MM.1S (cell line): Measurements from ENCODE around the gene ZFR.

Source experiments
- EZH2 ChIP-seq: fragments of 300-600 bp; sonication (generic); optimal IDR thresholded peaks from 2 replicates; pipeline ENCODE3; 2017; ENCODE audit warnings: low read depth, mild to moderate bottlenecking, antibody characterized with exemption, low read length, mixed read lengths
- EZH2phosphoT487 ChIP-seq: fragments of 300-600 bp; sonication (generic); IDR thresholded peaks from 2 replicates; pipeline ENCODE4 v1.6.1; 2018; ENCODE audit warnings: antibody characterized with exemption, low read length
- TF ChIP-seq, protein P1 (sequence below): fragments of 300-600 bp; sonication (generic); IDR thresholded peaks from 2 replicates; pipeline ENCODE4 v1.5.1; 2016; ENCODE audit warnings: antibody characterized with exemption, low read length, mixed read lengths

DNA sequence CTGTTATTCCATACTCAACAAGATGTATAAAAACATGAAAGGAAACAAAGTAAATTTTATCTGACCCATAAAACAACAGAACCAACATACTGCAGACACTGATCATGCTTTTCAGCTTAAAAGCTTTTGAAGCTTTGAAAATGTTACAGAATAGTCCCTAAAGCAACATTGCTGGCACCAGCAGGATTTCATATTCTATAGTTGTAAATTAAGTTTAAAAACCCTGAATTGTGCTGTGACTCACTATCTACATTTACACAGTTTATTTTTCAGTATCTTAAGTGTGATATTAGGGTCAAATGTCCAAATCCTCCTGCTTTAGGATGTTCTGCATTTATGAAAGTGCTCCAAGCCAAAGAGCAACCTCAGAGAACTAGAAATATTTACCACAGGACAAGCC, 59.9 kb downstream of the ZFR start:
- TF ChIP-seq, protein P1, sequence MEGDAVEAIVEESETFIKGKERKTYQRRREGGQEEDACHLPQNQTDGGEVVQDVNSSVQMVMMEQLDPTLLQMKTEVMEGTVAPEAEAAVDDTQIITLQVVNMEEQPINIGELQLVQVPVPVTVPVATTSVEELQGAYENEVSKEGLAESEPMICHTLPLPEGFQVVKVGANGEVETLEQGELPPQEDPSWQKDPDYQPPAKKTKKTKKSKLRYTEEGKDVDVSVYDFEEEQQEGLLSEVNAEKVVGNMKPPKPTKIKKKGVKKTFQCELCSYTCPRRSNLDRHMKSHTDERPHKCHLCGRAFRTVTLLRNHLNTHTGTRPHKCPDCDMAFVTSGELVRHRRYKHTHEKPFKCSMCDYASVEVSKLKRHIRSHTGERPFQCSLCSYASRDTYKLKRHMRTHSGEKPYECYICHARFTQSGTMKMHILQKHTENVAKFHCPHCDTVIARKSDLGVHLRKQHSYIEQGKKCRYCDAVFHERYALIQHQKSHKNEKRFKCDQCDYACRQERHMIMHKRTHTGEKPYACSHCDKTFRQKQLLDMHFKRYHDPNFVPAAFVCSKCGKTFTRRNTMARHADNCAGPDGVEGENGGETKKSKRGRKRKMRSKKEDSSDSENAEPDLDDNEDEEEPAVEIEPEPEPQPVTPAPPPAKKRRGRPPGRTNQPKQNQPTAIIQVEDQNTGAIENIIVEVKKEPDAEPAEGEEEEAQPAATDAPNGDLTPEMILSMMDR: no peak
- no peak for TF ChIP-seq EZH2
- TF ChIP-seq EZH2phosphoT487: no peak
